H1 (cell line): ENCODE measurements around the gene NODAL. TPM values are rescaled to one million over a fixed set of nuclear protein-coding genes. Genes with fewer than 3 reads are reported as not detected.

Source experiments
- ATF2 ChIP-seq: IDR thresholded peaks from 2 replicates; pipeline ENCODE4 v1.6.1; 2012; ENCODE audit warnings: low read length, inconsistent platforms
- CHD7 ChIP-seq: fragments of 300-600 bp; sonication (generic); IDR thresholded peaks from 2 replicates; pipeline ENCODE4 v1.7.1; 2012; ENCODE audit warnings: low read length, moderate library complexity, mild to moderate bottlenecking, inconsistent platforms; ENCODE audit not compliant: insufficient replicate concordance
- E2F6 ChIP-seq: IDR thresholded peaks from 2 replicates; pipeline ENCODE4 v1.6.1; 2012; ENCODE audit warnings: inconsistent platforms
- GTF2F1 ChIP-seq: IDR thresholded peaks from 2 replicates; pipeline ENCODE4 v1.6.1; 2012; ENCODE audit warnings: low read depth, low read length, improper control_type of control experiment, borderline replicate concordance
- KDM5A ChIP-seq: fragments of 200-600 bp; IDR thresholded peaks from 2 replicates; pipeline ENCODE4 v1.7.1; 2012; ENCODE audit warnings: mild to moderate bottlenecking, low read length, inconsistent platforms, mixed read lengths
- SIX5 ChIP-seq: IDR thresholded peaks from 2 replicates; pipeline ENCODE4 v1.6.1; 2011; ENCODE audit warnings: mild to moderate bottlenecking, low read depth, low read length
- TAF1 ChIP-seq: IDR thresholded peaks from 2 replicates; pipeline ENCODE4 v1.6.1; 2011; ENCODE audit warnings: mild to moderate bottlenecking, low read depth, low read length
- USF2 ChIP-seq: IDR thresholded peaks from 2 replicates; pipeline ENCODE4 v1.6.1; 2011; ENCODE audit warnings: low read length, improper control_type of control experiment
- polyA plus RNA-seq, 7 experiments: library from polyadenylated mRNA; depleted of rRNA in 3 of 7; stranded (reverse) in 5 of 7; unstranded in 2 of 7; fragments of >200 nt in 5 of 7; fragments of 200-250 nt in 2 of 7; gene quantifications; 1 replicate in 5 of 7; 2 replicates in 1 of 7; 4 replicates in 1 of 7; pipeline versions ENCODE4 v1.2.1 to v1.2.3, GENCODE V29; 2011 to 2013; ENCODE audit warnings: missing spikeins in 2 of 7, mixed read lengths in 2 of 7
- total RNA-seq: library from RNA; stranded (reverse); fragmentation: NEBNext Ultra II Directional; extraction: Animal tissue kit (Norgen Biotek cat#: 25700); gene quantifications from 2 replicates; pipeline ENCODE4 v1.2.1, GENCODE V29; 2021

The NODAL gene
- total and polyA plus RNA-seq, 2 of the 8 experiments (the other 6 are each of a cell fraction or from before 2014, with no cell fraction given) = 2.0 to 7.3 TPM

- no peak for TF ChIP-seq CHD7
- no peak for TF ChIP-seq ATF2
- TF ChIP-seq E2F6 = no peak
- no peak for TF ChIP-seq SIX5
- no peak for TF ChIP-seq GTF2F1
- no peak for TF ChIP-seq KDM5A
- no peak for TF ChIP-seq USF2
- no peak for TF ChIP-seq TAF1
Measured at GRCh38 chr10:70481105-70481504, 39.6 kb upstream of the NODAL start (continued).
